Placental epithelial cell (primary cell): ENCODE results near the gene SH3TC2. TPM values are rescaled to one million over a fixed set of nuclear protein-coding genes. Genes with fewer than 3 reads are reported as not detected.

Experiments used
- small RNA-seq: library from RNA; depleted of rRNA; stranded (forward); fragments of <200 nt; gene quantifications from one replicate; pipeline ENCODE3, GENCODE V24; 2012
- total RNA-seq: library from RNA; depleted of rRNA; stranded (reverse); fragments of >200 nt; gene quantifications from 2 replicates; pipeline ENCODE4 v1.2.3, GENCODE V29; 2012

SH3TC2 gene
- 13.7 and 29.6 TPM in 2 replicates for total RNA-seq

GRCh38 chr5:149063017-149063687 lies at the start of gene SH3TC2:
Gene SH3TC2 (minus strand): TSS chr5:149063062. CDS start chr5:149063022, 40 bp downstream.

Small RNA genes within 50 kb of the gene (small RNA-seq; reads per million reads assigned to genes)
- 1.3 reads per million, percentile 67 among the genes with 10 or more reads in this experiment for gene MIR584
- gene RNU6-732P: not detected

Other genes with a start within 250 kb of the SH3TC2 start
- gene ADRB2, start 236.5 kb downstream of the SH3TC2 start, total RNA-seq: 2.2 and 4.3 TPM in 2 replicates
- 66.0 and 98.5 TPM in 2 replicates for gene ABLIM3, start 78.4 kb upstream of the SH3TC2 start, total RNA-seq
- 5.9 and 9.4 TPM in 2 replicates for gene AFAP1L1, start 208.8 kb upstream of the SH3TC2 start, total RNA-seq